B cell (primary cell): ENCODE data around the gene ABCG1. TPM values are rescaled to one million over a fixed set of nuclear protein-coding genes. Genes with fewer than 3 reads are reported as not detected.

ENCODE experiments used
- ATAC-seq: fragments of 200-7000 bp; cut with Tn5 transposase; one replicate; pipeline ENCODE4 v1.10.0; 2021; ENCODE audit warnings: low read depth, mild to moderate bottlenecking, moderate number of reproducible peaks, moderate library complexity
- CTCF ChIA-PET: fragments of 350-600 bp; sonication (Branson Sonifier 250); formaldehyde crosslinking; loops from one replicate; lab custom pipeline; 2021; ENCODE audit warnings: antibody characterized with exemption, inconsistent platforms; lab: Charles Lee
- POLR2A ChIA-PET: fragments of 350-600 bp; sonication (Branson Sonifier 250); formaldehyde crosslinking; loops from one replicate; lab custom pipeline; 2021; ENCODE audit warnings: antibody characterized with exemption; lab: Charles Lee
- DNase-seq: peaks from one replicate; pipeline ENCODE4 v3.0.0; 2013
- H2AFZ ChIP-seq: 2 replicates; pipeline ENCODE4 v1.6.1; 2012; ENCODE audit warnings: mild to moderate bottlenecking, low read depth, low read length; ENCODE audit not compliant: insufficient read depth, poor library complexity, severe bottlenecking
- H3K27ac ChIP-seq, 2 donors: 1 replicate in 1 of 2; 2 replicates in 1 of 2; pipeline ENCODE4 v1.5.1; 2012 to 2013; ENCODE audit warnings: low read length in 2 of 2, mild to moderate bottlenecking in 2 of 2, moderate library complexity in 1 of 2
- H3K27me3 ChIP-seq, 4 experiments: fragments of 200-600 bp in 1 of 4; sonication (generic) in 1 of 4; replicated peaks in 1 of 4; 1 replicate in 2 of 4; 2 replicates in 2 of 4; pipeline versions ENCODE4 v1.6.1 to v1.7.0; 2013 to 2016; ENCODE audit warnings: low read length in 3 of 4, mild to moderate bottlenecking in 2 of 4, mixed read lengths in 1 of 4, moderate library complexity in 1 of 4; ENCODE audit not compliant: insufficient read depth in 4 of 4, control insufficient read depth in 3 of 4; ENCODE audit errors: control extremely low read depth in 1 of 4
- H3K36me3 ChIP-seq, 2 experiments: replicated peaks in 1 of 2; 1 replicate in 1 of 2; 2 replicates in 1 of 2; pipeline versions ENCODE4 v1.6.1 to v1.7.1; 2013; ENCODE audit warnings: low read length in 1 of 2; ENCODE audit not compliant: insufficient read depth in 2 of 2, control insufficient read depth in 1 of 2; ENCODE audit errors: control extremely low read depth in 1 of 2, extremely low read depth in 1 of 2
- H3K4me1 ChIP-seq, 2 donors: fragments of 200-600 bp in 1 of 2; sonication (generic) in 1 of 2; 1 replicate in 1 of 2; 2 replicates in 1 of 2; pipeline versions ENCODE4 v1.5.1 to v1.6.1; 2013 to 2017; ENCODE audit warnings: low read length in 2 of 2; ENCODE audit not compliant: control insufficient read depth in 2 of 2, insufficient read depth in 2 of 2
- H3K4me2 ChIP-seq: replicated peaks from 2 replicates; pipeline ENCODE3; 2012; ENCODE audit warnings: mild to moderate bottlenecking, low read depth, low read length; ENCODE audit not compliant: poor library complexity, severe bottlenecking
- H3K4me3 ChIP-seq, 5 experiments: fragments of 200-600 bp in 1 of 5; sonication (generic) in 1 of 5; 1 replicate in 3 of 5; 2 replicates in 2 of 5; pipeline versions ENCODE4 v1.5.1 to v1.7.0; 2011 to 2016; ENCODE audit warnings: low read length in 4 of 5, mild to moderate bottlenecking in 4 of 5, low read depth in 2 of 5, control low read depth in 1 of 5, moderate library complexity in 1 of 5; ENCODE audit not compliant: insufficient read depth in 1 of 5; ENCODE audit errors: control extremely low read depth in 1 of 5, extremely low read depth in 1 of 5
- H3K79me2 ChIP-seq: fragments of 200-600 bp; sonication (generic); one replicate; pipeline ENCODE4 v1.6.0; 2016; ENCODE audit warnings: low read length; ENCODE audit not compliant: control insufficient read depth, insufficient read depth
- H3K9ac ChIP-seq: fragments of 200-600 bp; sonication (generic); 2 replicates; pipeline ENCODE4 v1.6.1; 2017; ENCODE audit warnings: mild to moderate bottlenecking, low read length, moderate library complexity
- H3K9me3 ChIP-seq, 3 donors: one replicate each; pipeline versions ENCODE4 v1.6.1 to v1.7.1; 2013; ENCODE audit warnings: low read length in 2 of 3; ENCODE audit not compliant: control insufficient read depth in 2 of 3, insufficient read depth in 1 of 3; ENCODE audit errors: control extremely low read depth in 1 of 3
- H4K20me1 ChIP-seq: 2 replicates; pipeline ENCODE4 v1.6.0; 2012; ENCODE audit warnings: mild to moderate bottlenecking, low read length; ENCODE audit not compliant: insufficient read depth, control insufficient read depth, poor library complexity, severe bottlenecking
- H3K27ac Mint-ChIP-seq: one replicate; pipeline ENCODE4 v1.8.0; 2021; ENCODE audit warnings: mixed read lengths
- H3K27me3 Mint-ChIP-seq: one replicate; pipeline ENCODE4 v1.8.0; 2021; ENCODE audit warnings: mixed read lengths
- H3K4me1 Mint-ChIP-seq: one replicate; pipeline ENCODE4 v1.8.0; 2021; ENCODE audit warnings: mixed read lengths
- H3K4me3 Mint-ChIP-seq: one replicate; pipeline ENCODE4 v1.8.0; 2021; ENCODE audit warnings: mixed read lengths
- H3K9me3 Mint-ChIP-seq: one replicate; pipeline ENCODE4 v1.8.0; 2022; ENCODE audit warnings: mixed read lengths; ENCODE audit not compliant: insufficient read depth
- EZH2 ChIP-seq: IDR thresholded peaks from 2 replicates; pipeline ENCODE4 v1.6.1; 2012; ENCODE audit warnings: borderline replicate concordance, low read depth, mild to moderate bottlenecking, moderate library complexity, low read length; ENCODE audit not compliant: insufficient read depth, poor library complexity, severe bottlenecking
- WGBS: methylation state at CpG from one replicate; pipeline ENCODE4 v1.1.5; 2013; ENCODE audit warnings: missing lambda C conversion rate; ENCODE audit not compliant: insufficient coverage; 5-methylcytosine and 5-hydroxymethylcytosine counted together
- intact Hi-C: fragments of 100-400 bp; cut with micrococcal nuclease; formaldehyde crosslinking; loops from one replicate; pipeline ENCODE4 v1.10.0; 2022
- polyA plus RNA-seq: library from polyadenylated mRNA; depleted of rRNA; stranded (reverse); fragments of >200 nt; gene quantifications from 2 replicates; pipeline ENCODE4 v1.2.3, GENCODE V29; 2012
- total RNA-seq, 2 donors: library from RNA; stranded (reverse); fragments of 120-200 nt in 1 of 2; gene quantifications; 1 replicate in 1 of 2; 2 replicates in 1 of 2; pipeline versions ENCODE4 v1.2.3 to v1.2.4, GENCODE V29; 2013 to 2022
- TF ChIP-seq, protein P1 (sequence below): fragments of 200-600 bp; IDR thresholded peaks from one replicate; pipeline ENCODE4 v1.8.0; 2022; ENCODE audit warnings: antibody characterized with exemption, mild to moderate bottlenecking

ABCG1 gene
- total and polyA plus RNA-seq, 2 donors (not counting 1 experiment from before 2014, with no cell fraction given): 8.7 to 27.5 TPM

DNA sequence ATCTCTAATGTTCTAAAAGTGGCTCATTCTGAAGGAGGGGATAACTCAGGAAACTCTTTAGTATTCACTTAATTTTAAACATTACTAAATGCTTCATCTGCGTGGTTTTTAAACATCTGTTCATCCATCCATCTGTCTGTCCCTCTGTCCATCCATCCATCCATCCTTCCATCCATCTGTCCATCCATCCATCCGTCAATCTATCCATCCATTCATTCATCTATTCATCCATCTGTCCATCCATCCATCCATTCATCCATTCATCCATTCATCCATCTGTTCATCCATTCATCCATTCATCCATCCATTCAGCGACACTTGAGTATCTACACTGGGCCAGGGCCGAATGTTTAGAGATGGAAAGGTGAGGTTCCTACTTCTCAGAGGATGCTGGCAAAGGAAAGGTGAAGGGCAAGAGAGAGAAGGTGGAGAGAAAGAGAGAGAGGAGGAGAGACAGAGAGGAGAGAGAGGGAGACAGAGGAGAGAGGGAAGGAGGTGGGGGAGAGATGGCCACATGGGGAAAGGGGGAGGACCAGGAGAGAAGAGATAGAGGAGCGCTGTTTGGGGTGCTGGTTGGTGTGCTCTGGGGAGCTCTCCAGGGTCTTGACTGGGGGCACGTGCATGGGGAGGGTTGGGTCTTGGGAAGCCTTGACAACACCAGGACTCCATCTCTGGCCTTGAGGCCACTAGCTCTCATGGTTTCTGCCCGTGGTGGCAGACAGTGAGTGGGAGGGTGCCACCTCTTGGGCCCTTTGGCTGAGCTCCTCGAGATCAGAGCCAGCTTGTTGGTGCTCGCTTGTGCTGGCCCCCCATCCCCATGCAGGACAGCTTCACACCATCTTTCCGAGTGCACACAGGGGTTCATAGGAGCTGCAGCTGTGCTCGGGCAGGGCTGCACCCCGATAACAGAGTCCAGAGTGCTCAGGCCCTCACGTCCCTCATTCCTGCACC is 45.6 kb downstream of the ABCG1 start:
- no peak overlapping the region for H3K4me2 ChIP-seq
- no peak overlapping the region for H3K27ac ChIP-seq
- Mint-ChIP-seq H3K27me3 (no peaks in the 10 kb centered on the region), H3K4me3 (no peak overlapping the region), H3K4me1 (peaks cover 35% of the 10 kb centered on the region), H3K9me3 (no peaks in the 10 kb centered on the region), H3K27ac (no peak overlapping the region)
- H3K27me3 ChIP-seq: peaks cover 0 to 3% (median 0%) of the 10 kb centered on the region in 4 experiments
- DNase-seq (no peak), ATAC-seq (no peak)
- no peak for TF ChIP-seq EZH2
- TF ChIP-seq, protein P1, sequence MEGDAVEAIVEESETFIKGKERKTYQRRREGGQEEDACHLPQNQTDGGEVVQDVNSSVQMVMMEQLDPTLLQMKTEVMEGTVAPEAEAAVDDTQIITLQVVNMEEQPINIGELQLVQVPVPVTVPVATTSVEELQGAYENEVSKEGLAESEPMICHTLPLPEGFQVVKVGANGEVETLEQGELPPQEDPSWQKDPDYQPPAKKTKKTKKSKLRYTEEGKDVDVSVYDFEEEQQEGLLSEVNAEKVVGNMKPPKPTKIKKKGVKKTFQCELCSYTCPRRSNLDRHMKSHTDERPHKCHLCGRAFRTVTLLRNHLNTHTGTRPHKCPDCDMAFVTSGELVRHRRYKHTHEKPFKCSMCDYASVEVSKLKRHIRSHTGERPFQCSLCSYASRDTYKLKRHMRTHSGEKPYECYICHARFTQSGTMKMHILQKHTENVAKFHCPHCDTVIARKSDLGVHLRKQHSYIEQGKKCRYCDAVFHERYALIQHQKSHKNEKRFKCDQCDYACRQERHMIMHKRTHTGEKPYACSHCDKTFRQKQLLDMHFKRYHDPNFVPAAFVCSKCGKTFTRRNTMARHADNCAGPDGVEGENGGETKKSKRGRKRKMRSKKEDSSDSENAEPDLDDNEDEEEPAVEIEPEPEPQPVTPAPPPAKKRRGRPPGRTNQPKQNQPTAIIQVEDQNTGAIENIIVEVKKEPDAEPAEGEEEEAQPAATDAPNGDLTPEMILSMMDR: no peak
- no peak overlapping the region for H3K9ac ChIP-seq
- H3K4me1 ChIP-seq: peaks cover 26 to 30% of the 10 kb centered on the region in 2 donors
- WGBS: 89% methylated on average over 11 of the region's 13 CpGs
- CTCF ChIA-PET: interaction anchor here (8.3 kb wide), 1 partner anchor 100 kb away, joined by 148 read pairs; no protein-coding TSS in a partner anchor
- H4K20me1 ChIP-seq: peaks cover 96% of the 10 kb centered on the region
- peaks cover 90% of the 10 kb centered on the region for H3K79me2 ChIP-seq
- POLR2A ChIA-PET: no interaction called here
- H2AFZ ChIP-seq: no peak overlapping the region
- no peak overlapping the region for H3K4me3 ChIP-seq
- peaks cover 0 to 3% (median 0%) of the 10 kb centered on the region in 3 donors for H3K9me3 ChIP-seq
- peaks cover 0 to 21% of the 10 kb centered on the region in 2 experiments for H3K36me3 ChIP-seq
- intact Hi-C loops: no loop called here
